Activated T-cell treated with anti-CD3 and anti-CD28 coated beads for 4 hours (primary cell): ENCODE measurements around the gene PFKL.
"Not testable (repeated sequence)": the region's sequence is repeated elsewhere in the genome, so short reads cannot be mapped to it uniquely, and the experiment has no call there.

Experiments
- DNase-seq: peaks from one replicate; pipeline ENCODE4 v3.0.0-alpha.2; 2020

PFKL gene

DNA sequence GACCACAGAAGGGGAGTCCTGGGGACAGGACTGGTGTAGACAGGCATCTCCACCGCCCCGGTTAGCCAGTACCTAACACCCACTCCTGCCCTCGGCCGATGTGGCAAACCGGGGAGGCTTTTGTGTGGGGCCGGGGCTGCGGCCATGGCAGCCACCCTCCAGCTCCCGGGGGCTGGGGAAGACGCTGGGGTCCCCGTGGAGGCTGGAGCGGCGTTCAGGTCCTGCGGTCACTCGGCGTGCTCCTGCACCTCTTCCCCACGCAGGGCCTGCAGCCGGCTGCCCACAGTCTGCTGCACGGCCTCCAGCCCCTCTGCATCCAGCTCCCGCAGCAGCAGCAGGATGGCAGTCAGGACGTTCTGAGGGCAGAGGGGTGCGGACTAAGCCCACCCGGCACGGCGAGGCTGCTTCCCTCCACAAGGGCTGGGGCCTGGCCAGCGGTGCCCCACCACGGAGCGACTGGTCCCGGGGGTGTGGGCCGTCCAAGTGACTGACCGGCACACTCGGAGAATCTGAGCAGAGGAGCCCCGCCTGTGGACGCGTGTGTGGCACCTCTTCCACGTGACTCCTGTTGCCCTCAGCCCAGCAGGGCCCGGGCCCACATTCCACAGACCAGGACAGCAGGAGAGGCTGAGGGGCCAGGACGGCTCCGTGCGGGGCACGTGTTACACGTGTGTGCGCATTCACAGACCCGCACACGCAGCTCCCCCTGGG lies 30.3 kb downstream of the PFKL start:
- DNase-seq: no peak

DNA sequence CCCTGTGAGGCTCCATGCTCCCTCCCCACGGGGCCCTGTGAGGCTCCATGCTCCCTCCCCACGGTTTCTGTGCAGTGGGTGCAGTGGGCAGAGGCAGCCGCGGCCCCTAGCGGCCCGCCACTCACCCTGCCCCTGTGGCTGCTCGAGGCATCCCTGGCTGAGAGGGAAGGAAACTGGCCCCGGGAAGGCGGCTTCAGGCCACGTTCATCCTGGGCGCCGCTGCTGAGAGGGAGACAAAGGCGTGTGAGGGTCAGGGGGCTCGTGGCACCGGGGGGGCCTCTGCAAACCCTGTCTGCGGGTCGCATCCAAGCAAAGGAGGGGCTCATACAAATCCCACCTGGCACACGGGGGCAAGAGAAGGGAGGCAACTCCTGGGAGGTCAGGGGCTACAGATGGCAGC lies 30.8 kb downstream of the PFKL start:
- DNase-seq: no peak

DNA sequence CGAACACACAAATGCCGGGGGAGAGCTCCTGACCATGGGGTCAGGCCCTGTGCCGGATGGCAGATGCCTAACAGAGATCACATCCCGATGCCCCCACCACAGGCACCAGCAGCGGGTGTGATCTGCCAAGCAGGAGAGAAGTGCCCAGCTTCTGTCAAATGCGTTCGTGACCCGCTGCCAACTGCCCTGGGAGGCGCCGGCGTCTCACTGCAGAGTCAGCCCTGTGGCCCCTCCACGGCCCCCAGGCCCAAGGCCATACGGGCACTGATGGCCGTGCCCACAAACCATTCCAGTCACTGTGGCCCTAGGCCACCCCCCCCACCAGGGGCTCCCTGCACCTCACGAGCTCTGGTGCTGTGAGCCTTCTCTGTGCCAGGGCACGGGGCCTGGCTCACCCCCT lies 31.4 kb downstream of the PFKL start:
- DNase-seq: no peak

DNA sequence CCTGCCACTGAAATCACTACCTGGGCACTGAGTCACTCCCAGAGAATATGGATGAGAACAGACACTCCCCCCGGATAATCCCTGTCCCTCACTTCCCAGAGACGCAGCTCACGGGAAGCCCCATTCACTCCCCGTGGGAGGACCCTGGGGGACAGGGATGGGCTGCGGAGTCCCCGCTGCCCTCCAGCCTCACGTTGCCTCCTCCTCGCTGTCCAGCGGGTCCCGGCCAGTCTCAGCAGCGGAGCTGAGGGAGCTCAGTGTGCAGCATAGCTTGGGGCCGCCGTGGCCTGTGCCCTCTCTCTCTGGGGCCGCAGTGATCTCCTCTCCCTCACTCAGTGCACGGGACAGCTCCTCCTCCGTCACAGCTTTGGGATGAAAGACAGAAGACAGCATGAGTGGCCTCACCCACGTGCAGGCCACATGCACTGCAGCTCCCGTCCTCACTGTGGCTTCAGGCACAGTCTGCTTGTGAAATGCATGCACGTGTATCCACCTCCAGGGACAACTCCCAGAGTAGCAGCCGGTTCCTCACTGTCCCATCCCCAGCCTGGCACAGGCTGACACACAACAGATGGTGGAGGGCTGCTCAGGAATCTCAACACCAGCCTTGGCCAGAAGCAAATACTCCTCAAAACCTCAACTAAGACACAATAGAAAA lies 31.9 kb downstream of the PFKL start:
- DNase-seq: no peak

DNA sequence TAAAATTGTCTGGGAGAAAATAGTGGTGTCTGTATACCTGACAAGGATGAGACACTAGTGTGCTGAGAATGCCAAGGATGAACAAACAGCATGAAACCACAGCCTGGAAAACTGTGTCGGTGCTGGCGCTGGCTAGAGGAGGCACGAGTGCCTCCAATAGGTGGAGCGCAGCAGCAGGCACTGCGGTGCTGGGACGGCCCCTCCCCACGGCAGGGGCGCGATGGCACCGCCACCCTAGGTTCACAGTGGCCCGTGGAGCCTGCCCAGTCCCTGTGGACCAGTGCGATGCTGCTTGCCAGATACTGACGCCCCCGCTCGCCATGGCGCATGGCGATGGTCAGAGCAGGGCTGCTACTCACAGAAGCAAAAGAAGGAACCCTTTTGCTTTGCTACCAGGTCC lies 32.5 kb downstream of the PFKL start:
- DNase-seq: no peak

DNA sequence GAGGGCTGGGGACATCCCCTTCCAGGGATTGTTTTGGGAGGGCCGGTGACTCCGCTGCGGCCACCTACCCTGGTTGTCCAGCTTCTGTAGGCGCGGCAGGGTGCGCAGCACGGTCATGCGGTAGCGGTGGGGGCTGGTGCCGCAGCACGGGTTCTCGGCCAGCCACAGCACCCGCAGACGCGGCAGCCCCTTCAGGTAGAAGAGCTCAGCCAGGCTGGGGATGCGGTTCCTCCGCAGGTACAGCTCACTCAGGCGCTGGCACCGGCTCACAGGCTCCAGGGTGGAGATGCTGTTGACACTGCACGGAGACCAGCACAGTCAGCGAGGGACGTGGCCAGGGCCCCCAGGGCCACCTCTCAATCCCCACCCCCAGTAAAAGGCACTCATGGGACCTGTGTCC lies 33.1 kb downstream of the PFKL start:
- no peak for DNase-seq

DNA sequence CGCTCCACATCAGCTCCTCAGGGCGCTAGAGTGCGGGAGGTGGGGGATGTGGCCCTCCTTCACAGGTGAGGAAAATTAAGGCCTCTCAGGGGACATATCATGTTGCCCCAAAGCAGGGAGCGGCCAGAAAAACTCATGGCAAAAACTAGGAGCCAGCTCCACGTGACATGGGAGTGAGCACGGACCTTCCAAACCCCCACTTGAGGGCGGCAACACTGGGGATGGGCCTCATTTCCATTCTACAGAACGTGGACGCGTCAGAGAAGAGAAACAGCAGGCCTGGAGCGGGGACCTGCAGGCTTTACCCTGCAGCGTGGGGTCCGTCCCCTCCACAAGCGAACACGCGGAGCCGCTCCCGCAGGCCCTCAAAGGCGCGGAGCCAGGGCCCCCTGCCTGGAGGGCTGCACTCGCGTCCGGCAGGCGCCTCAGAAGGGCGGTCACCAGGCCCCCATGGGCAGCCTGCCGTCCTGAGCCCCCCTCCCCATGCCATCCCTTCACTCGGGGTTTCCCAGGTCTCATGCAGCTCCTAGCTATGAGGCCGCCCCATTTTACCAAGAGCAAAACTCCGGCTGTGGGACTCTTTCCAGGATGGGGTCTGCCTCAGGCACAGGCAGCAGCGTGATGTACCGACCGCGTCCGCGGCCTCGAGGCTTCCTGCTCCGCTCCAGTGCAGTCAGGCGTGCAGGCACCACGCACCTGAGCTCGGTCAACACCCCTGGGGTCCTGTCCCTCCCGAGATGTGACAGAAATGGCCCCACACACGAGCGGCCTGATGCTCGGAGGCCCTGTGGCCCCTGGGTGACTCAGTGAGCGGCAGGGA lies 33.9 kb downstream of the PFKL start:
- DNase-seq: no peak

DNA sequence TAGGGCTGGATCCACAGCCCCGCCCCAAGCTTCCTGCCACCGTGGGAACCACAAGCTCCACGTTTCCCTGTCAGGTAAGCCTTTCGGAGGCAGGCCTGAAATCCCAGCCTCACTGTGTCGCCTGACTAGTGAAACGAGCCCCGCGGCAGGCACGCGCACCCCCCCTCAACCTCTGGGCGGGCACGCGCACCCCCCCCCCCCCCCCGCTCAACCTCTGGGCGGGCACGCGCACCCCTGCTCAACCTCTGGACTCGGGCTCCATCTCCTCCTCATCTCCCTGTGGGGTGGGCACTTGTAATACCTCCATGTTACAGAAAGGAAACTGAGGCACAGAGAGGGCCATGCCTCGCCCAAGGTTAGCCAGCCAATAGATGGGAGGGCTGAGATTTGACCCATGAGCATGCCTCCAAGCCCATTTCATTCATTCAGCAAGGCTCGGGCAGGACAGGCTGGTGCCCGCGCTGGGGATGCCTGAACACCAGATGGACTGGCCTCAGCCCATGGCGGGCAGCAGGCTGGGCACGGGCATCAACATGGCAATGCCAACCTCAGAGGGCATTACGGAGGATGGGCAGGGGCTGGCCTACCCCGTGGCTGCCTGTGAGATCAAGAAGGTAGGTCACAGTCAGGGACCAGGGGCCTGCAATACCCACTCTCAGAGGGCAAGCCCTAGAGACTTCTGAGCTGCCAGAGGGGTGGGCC lies 34.6 kb downstream of the PFKL start:
- DNase-seq: no peak

DNA sequence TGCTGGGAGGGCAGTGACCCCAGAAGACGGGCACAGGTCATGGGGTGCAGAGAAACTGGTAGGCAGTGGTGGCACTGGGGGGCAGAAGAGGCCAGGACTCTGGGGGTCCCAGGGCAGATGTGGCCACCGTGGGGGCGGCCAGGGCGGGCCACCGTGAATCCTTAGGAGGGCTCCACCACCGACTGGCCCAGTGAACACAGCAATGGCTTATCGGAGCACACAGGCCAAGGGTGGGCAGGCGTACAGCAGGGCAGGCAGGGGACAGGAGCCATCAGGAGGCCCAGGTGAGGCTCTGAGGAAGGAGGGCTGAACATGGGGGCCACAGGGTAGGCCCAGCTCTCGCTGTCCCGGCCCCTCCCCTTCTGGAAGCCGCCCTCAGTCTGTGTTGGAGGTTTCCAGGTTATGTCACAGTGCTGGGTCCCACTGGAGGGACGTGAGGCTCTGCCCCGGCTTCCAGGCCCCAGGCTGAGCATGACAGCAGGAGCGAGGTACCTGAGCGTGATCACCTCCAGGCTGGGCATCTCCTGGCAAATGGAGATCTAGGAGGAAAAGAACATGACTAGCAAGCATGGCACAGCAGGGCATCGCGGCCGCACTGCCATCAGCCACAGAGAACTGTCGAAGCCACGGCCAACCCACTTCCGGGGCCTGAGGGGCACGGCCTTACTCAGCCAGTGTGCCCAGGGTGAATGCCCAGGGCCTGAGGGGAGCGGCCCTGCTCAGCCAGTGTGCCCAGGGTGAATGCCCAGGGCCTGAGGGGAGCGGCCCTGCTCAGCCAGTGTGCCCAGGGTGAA lies 35.6 kb downstream of the PFKL start:
- no peak for DNase-seq

DNA sequence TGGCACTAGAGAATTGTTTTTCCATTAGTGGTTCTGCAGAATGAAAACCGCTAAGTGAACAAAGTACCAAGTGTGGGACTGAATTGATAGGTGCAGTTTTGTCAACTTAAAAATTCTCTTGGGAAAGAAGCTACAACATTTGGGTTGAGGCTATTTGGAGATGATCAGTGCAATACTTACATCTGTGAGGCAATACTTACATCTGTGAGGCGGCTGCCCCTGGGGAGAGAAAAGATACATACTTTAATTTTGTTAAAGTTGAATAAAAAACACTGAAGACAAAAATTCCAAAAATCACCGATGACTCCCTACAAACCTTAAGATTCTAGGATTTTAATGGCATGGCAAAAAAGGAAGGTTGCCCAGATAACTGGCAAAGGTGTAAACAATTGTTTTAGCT lies 37.6 kb downstream of the PFKL start:
- DNase-seq: no peak

DNA sequence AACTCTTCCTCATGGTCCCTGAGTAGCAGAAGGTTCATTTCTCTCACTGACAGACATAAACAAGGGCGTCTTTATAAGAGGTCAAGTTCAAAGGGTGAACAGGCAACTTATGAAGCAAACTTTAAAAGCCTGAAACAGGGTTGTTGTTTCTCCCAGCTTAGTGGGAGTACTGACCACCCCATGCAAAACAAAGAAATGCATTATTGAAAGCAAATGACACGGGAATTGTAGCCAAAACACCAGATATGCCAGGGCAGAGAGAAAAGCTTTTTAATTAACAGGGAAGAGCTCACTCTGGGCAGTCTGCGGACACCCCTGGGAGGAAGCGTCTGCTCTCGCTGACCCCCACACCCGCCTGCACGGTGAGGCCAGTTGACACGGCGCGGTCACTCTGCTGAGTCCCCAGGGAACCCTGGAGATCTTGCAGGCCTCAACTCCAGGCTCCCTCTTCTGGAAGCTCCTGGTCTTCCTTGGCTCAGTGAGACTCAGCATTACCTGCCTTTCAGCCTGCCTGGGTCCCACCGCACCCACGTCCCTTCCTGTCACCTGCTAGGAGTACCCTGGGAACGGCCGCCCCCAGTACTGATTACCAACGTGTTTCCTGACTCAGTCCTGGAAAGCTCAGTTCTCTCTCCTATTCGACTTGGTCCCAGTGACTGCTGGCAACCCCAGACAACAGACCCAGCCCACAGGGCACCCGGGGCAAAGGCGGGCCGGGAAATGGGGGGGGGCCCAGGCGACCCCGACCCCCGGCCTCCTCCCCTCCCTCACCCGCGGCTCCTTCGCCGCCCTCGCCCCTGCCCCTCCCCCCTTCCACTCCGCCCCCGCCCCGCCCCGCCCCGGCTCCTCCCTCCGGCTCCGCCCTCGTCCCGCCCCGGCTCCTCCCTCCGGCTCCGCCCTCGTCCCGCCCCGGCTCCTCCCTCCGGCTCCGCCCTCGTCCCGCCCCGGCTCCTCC lies 38.4 kb downstream of the PFKL start:
- DNase-seq: no peak

DNA sequence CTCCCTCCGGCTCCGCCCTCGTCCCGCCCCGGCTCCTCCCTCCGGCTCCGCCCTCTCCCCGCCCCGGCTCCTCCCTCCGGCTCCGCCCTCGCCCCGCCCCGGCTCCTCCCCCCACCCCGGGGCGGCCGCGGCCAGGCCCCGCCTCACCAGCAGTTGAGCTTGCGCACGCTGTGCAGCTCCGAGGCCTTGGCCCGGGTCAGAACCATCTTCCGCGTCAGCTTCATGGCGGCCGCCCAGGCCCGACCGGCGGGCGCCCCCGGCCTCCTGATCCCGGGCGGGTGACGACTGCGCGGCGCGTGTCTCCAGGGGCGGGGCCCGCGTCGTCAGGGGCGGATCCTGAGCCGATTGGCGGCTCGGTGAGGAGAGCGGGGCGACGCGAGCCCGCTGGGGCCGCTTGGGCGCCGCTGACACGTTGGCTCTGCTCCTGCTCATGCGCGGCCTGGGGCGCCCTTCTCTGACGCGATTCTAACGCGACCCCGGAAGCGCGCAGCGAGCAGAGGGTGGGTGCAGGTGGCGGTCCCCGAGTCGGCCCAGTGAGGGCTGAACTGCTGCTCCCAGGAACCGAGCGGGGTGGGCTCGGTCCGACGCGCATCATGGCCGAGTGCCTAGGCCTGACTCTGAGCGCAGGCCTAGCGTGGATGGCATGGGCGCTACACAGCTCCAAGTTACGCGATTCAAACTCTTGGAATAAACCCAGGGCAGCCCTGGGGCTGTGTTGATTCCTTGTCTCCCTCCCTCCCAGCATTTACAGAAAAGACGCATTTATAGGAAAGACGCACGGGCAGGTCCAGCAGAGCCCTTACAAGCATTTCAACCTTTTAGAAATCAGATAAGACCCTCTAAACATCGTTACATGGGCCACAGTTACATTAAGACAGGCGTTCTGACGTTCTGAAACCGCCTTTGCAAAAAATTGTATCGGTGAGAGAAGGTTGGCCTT lies 39.4 kb downstream of the PFKL start, which contains the start of gene CFAP410:
TSS of gene CFAP410 (minus strand) at position 420 of the 940 bp plus-strand sequence. CDS start at position 224, 196 bp downstream.
- peak; percentile 92 for DNase-seq

DNA sequence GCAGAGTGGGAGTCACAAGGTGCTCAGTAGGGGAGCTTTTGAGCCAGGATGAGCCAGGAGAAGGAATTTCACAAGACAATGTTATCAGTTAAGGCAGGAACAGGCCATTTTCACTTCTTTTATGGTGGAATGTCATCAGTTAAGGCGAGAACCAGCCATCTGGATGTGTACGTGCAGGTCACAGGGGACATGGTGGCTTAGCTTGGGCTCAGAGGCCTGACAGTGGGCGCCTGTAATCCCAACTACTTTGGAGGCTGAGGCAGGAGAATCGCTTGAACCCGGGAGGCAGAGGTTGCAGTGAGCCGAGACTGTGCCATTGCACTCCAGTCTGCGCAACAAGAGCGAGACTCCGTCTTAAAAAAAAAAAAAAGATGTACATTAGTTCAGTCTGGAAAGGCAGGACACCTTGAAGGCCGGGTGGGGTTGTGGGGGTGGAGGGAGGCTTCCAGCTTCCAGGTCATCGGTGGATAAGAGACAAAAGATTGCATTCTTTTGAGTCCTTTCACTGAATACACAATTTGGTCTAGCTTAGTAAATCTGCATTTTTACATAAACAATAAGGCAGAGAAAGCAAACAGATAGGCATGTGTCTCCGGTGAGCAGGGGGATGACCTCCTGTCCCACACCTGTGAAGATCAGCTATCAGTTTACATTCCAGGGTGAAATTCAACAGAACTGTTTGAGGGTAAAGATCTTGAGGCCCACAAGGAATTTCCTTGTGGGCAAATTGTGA lies 42.0 kb downstream of the PFKL start:
- not testable (repeated sequence) for DNase-seq

DNA sequence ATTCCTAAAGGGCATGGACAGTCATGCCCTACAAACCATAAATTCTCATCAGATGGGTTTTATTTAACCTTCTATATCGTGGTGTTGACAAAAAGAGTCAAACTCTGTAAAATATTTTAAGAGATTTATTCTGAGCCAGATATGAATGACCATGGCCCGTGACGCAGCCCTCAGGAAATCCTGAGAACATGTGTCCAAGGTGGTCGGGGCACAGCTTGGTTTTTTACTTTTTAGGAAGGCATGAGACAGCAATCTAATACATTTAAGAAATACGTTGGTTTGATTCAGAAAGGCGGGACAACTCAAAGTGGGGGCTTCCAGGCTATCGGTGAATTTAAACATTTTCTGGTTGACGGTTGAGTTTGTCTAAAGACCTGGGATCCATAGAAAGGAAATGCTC lies 43.1 kb downstream of the PFKL start:
- DNase-seq: not testable (repeated sequence)

DNA sequence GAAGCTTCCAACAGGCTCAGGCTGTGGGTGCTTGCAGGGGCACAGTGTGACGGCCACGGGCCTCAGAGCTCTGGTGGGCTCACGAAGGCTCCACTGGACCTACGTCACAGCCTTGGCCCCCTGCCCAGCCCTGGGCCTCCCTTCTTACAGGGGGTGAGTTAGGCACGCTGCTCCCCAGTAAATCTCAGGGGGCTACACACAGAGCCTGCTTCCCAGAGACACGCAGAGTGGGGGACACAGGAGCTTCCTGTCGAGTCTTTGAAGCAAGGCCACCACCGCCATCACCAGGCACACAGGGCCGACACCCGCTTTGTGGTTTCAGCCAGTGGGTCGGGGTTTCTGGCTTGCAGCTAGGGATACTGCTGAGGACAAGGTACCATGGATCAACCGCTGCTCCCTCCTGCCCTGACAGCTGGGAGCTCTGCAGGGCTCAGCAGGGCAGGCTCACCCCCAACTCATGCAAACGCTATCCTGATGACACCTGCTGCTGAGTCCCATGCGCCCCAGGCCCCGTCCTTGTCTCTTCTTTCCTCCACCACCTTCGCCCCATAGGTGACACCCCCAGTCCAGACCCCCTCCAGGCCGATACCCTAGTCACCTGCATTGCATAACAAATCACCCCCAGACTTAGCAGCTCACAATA lies 44.8 kb downstream of the PFKL start:
- DNase-seq: no peak

DNA sequence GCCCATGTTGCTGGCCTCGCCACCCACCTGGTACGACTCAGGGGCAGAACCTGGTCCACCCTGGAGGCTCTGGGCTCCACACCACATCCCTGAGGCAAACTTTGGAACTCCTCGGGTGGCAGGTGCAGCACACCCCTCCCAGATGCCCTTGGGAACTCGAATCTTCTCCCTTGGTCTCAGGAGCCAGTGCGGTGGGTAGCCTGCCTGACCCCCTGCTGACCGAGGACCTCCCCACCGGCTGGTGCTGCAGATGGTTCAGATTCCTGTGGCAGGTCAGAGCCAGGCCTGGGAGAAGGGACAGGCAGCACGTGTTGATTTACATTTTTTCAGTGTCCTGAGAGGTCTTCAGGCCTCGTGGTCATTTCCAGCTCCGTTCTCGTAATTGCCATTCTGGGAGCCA lies 45.6 kb downstream of the PFKL start:
- no peak for DNase-seq

DNA sequence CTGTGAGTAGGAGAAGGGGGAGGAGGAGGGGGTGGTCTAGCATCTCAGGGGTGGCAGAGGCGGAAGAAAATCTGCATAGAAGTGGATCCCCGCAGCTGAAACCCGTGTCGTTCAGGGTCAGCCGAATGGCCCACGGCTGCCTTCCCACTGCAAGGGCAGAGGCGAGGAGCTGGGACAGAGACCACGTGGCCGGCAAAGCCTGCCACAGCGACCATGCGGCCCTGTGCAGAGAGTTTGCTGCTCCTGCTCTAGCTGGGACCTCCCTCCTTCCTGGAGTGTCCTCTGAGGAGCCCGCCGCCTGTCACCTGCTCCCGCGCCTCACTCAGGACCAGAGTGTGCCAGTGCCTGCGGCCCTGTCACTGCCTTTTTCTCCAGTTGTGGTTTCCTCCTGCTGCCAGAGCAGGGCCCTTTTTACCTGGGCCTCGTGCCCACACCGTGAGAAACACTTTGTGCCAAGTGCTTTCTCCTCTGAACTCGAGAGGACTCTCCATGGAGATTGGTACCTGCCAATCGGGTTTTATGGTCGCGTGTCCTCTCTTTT lies 48.1 kb downstream of the PFKL start:
- DNase-seq: no peak

DNA sequence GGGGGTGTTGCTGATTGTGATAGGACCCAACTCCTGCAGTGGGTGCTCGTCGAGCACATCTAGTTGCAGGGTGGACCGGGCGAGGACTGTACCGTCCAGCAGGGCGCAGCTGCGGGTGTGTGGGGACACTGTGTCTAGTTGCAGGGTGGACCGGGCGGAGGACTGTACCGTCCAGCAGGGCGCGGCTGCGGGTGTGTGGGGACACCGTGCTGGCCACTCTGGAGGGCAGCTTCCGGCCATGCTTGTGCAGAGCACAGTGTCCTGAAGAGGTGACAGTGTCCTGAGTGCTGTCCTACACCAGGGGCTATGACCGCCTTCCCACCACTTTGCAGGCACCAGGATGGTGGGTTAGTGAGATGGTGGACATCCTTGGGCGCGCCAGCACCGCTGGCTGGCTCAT lies 49.0 kb downstream of the PFKL start:
- DNase-seq: no peak
